ENCODE measurements around the gene TMEM235. TPM values are rescaled to one million over a fixed set of nuclear protein-coding genes. Genes with fewer than 3 reads are reported as not detected.

TMEM235 gene
- total RNA-seq: not detected
- long read RNA-seq: 0 reads

- no peak for DNase-seq (ENCODE audit: low spot score)
- intact Hi-C loops (cut with DNase I): no loop called here
Measured at GRCh38 chr17:78230996-78231935, at the start of gene TMEM235. TSS of gene TMEM235 (plus strand) at chr17:78231631. CDS start at chr17:78232024, 393 bp downstream.

- no peak for DNase-seq (ENCODE audit: low spot score)
- intact Hi-C loops (cut with DNase I): no loop called here
Measured at GRCh38 chr17:78182504-78182903, 48.9 kb upstream of the TMEM235 start.

- intact Hi-C loops (cut with DNase I): no loop called here
- DNase-seq (ENCODE audit: low spot score): no peak
Measured at GRCh38 chr17:78183916-78184315, 47.5 kb upstream of the TMEM235 start.

- DNase-seq (ENCODE audit: low spot score): no peak
- intact Hi-C loops (cut with DNase I): no loop called here
Measured at GRCh38 chr17:78184351-78184750, 47.1 kb upstream of the TMEM235 start.

DNA sequence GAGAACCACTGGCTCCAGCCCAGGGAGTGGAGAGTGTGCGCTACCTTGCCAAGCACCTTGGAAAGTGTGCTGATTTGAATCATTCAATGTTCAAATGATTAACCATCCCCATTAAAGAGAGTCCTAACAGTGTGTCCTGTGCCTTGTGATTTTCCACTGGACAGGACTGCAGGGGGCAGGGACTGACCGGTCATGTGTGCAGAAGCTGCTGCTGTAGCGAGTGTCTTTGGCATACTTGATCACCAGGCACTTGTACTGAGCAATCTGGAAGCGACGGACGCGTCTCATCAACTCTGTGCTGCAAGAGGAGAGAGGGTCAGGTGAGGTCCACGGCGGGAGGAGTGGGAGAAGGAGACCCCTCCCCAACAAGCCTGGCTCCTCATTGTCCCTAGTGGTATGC lies 46.6 kb upstream of the TMEM235 start:
- intact Hi-C loops (cut with DNase I): no loop called here
- no peak for DNase-seq (ENCODE audit: low spot score)

DNA sequence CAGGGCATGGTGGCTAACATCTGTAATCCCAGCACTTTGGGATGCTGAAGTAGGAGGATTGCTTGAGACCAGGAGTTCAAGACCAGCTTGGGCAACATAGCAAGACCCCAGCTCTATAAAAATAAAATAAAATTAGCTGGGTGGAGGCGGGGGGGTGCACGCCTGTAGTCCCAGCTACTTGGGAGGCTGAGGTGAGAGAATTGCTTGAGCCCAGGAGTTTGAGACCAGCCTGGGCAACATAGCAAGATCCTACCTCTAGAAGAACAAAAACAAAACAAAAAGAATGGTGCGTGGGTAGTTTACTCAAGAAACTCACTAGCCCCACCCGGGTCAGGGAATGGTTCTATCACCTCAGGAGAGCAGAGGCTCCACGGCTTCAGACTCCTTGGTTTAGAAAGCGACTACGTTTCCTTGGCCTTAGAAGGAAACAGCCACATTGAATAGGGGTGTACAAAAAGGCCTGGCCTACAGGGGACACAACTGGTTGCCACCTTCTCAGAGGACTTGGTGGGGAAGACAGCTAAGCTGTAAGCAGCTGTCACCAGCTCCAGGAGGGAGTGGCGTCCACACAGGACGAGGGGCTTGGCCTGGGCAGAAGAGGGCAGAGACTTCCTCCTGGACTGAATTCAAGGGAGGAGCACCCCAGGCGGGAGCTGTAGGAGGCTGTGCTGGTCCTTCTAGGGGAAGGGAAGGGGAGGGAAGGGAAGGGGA lies 45.3 kb upstream of the TMEM235 start:
- intact Hi-C loops (cut with DNase I): no loop called here
- no peak for DNase-seq (ENCODE audit: low spot score)

- peak; percentile 98 for DNase-seq (ENCODE audit: low spot score)
- intact Hi-C loops (cut with DNase I): no loop called here
Measured at GRCh38 chr17:78186692-78187595, 44.5 kb upstream of the TMEM235 start, which contains the start of the genes AFMID and TK1. TSS of gene AFMID (plus strand) at chr17:78187362. CDS start at chr17:78187371, 9 bp downstream. TSS of gene TK1 (minus strand) at chr17:78187052. CDS start at chr17:78186994, 58 bp downstream.

- intact Hi-C loops (cut with DNase I): no loop called here
- DNase-seq (ENCODE audit: low spot score): no peak
Measured at GRCh38 chr17:78196716-78197115, 34.7 kb upstream of the TMEM235 start.

- no peak for DNase-seq (ENCODE audit: low spot score)
Measured at GRCh38 chr17:78197147-78197832, 34.1 kb upstream of the TMEM235 start.

GRCh38 chr17:78200451-78200850 lies 31.0 kb upstream of the TMEM235 start:
- DNase-seq (ENCODE audit: low spot score): no peak
- intact Hi-C loops (cut with DNase I): no loop called here

More at GRCh38 chr17:78197147-78197832, 34.1 kb upstream of the TMEM235 start:
- intact Hi-C loops (cut with DNase I): no loop called here

GRCh38 chr17:78202666-78203065 lies 28.8 kb upstream of the TMEM235 start:
- intact Hi-C loops (cut with DNase I): no loop called here
- DNase-seq (ENCODE audit: low spot score): no peak

DNA sequence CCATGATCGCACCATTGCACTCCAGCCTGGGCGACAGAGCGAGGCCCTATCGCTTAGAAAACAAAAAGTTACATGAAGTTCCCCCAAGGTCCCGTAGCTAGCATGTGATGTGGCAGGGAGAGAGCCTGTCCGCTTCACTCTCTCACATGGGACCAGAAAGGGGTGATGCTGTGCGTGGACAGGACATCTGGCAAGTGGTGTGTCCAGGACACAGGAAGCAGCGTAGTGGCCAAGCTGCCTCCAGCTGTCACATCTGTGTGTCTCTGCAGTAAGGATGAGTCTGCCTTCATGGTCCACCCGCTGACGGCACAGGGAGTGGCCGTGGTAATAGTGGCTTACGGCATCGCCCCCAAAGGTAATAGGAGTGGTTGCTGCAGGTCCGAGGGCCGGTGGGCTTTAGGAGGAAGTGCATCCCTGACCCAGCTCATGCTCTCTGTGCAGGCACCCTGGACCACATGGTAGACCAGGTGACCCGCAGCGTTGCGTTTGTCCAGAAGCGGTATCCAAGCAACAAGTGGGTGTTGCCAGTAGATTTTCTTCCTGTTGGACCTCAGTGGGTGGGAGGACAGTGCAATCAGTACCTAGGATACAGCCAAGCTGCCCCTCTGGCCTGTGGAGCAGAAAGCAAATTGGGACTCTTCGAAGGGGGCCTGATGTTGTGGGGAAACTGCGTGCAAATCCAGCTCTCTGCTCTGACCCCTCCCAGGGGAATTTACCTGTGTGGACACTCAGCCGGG lies 26.9 kb upstream of the TMEM235 start:
- DNase-seq (ENCODE audit: low spot score): no peak
- intact Hi-C loops (cut with DNase I): no loop called here

DNA sequence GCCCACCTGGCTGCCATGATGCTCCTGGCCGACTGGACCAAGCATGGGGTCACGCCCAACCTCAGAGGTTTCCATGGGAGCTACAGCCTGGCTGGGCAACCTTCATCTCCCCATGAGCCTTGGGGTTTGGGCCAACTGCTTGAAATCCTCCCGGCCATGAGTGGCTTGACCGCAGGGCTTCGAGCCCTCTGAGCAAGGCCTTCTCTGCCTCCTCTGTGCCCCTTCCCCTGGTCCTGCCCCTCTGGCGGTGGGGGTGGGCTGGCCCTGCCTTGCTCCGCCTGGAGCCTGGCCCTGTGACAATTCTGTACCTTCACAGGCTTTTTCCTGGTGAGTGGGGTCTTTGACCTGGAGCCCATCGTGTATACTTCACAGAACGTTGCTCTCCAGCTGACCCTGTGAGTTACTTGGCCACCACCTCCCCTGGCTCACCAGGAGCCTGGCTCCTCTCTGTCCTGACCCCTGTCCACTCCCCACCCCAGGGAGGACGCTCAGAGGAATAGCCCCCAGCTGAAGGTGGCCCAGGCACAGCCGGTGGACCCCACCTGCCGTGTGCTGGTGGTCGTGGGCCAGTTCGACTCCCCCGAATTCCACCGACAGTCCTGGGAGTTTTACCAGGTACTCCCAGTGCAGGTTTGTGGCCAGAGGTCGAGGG lies 26.2 kb upstream of the TMEM235 start:
- intact Hi-C loops (cut with DNase I): no loop called here
- DNase-seq (ENCODE audit: low spot score): no peak

DNA sequence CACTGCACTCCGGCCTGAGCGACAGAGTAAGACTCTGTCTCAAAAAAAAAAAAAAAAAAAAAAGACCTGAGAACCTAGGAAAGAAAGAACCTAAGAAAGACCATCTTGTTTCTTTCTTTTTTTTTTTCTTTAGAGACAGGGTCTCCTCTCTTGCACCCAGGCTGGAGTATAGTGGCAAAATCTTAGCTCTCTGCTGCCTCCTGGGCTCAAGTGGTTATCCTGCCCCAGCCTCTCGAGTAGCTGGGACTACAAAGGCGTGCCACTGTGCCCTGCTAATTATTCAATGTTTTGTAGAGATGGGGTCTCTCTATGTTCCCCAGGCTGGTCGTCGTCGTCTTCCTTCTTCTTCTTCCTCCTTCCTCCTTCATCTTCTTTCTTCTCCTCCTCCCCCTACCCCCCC lies 25.1 kb upstream of the TMEM235 start:
- intact Hi-C loops (cut with DNase I): no loop called here
- no peak for DNase-seq (ENCODE audit: low spot score)

GRCh38 chr17:78208486-78208885 lies 22.9 kb upstream of the TMEM235 start:
- DNase-seq (ENCODE audit: low spot score): no peak
- intact Hi-C loops (cut with DNase I): no loop called here

GRCh38 chr17:78210111-78210510 lies 21.3 kb upstream of the TMEM235 start:
- intact Hi-C loops (cut with DNase I): no loop called here
- DNase-seq (ENCODE audit: low spot score): no peak

DNA sequence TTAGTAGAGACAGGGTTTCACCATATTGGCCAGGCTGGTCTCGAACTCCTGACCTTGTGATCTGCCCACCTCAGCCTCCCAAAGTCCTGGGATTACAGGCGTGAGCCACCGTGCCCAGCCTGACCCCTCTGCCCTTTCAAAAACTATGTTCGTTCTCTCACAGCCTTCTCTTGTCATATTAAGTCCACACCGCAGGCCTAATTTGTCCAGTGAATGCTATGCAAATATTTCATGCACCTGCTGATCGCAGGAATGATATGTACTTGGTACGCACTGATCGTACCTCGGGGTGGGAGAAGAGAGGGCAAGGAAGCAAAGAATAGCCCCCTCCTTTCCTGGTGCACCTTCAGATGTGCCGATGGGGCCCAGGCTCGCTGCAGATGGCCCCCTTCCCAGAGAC lies 20.4 kb upstream of the TMEM235 start:
- intact Hi-C loops (cut with DNase I): no loop called here
- DNase-seq (ENCODE audit: low spot score): no peak
